Measurements from ENCODE around the gene CBLN3. TPM values are rescaled to one million over a fixed set of nuclear protein-coding genes. Genes with fewer than 3 reads are reported as not detected.

The CBLN3 gene
- total RNA-seq, 4 donors from 2014 or later, result 0.16 to 0.36 (median 0.24) TPM; not detected in 1

- Histone ChIP-seq H3K4me1 (peaks cover 12 to 27% of the 10 kb centered on the region in 2 donors), H3K4me3 (no peak overlapping the region), H3K27ac (peak overlapping the region in 2 of 4 donors; percentile 16 to 32), H3K27me3 (peaks cover 0 to 10% (median 0%) of the 10 kb centered on the region in 3 donors), H3K9me3 (no peaks in the 10 kb centered on the region), H3K36me3 (no peaks in the 10 kb centered on the region)
- in situ Hi-C loops (cut with MboI; ENCODE audit: low sequenced_read_pairs in 4 of 4) (no loop called here), intact Hi-C loops (cut with DNase I; ENCODE audit: low total_unique reads) (loop anchor here (5.0 kb wide), 1 partner anchor 35 kb away; the partner anchor contains the start of gene NFATC4)
- no peak for TF ChIP-seq POLR2A (IDR thresholded peaks at IDR 0.05)
- no peak for TF ChIP-seq CTCF (IDR thresholded peaks at IDR 0.05 in 4 of 5, conservative IDR thresholded peaks at IDR 0.05 in 1 of 5)
- DNase-seq, result no peak
- no peak for ATAC-seq
These were observed 27.4 kb downstream of the CBLN3 start for GRCh38 chr14:24401810-24402702.

- peaks cover 12 to 27% of the 10 kb centered on the region in 2 donors for H3K4me1 ChIP-seq
- no peak for DNase-seq
- peak overlapping the region in 3 of 4 donors; percentile 57 to 69 (median 60) for H3K4me3 ChIP-seq
These were observed 29.3 kb downstream of the CBLN3 start for GRCh38 chr14:24399999-24400718.

GRCh38 chr14:24399447-24399822 is 30.0 kb downstream of the CBLN3 start:
- peaks cover 0 to 10% (median 0%) of the 10 kb centered on the region in 3 donors for H3K27me3 ChIP-seq
- H3K27ac ChIP-seq, result peak overlapping the region; percentile 55 to 73 (median 70)
- H3K4me1 ChIP-seq, result peaks cover 12 to 27% of the 10 kb centered on the region in 2 donors
- peak overlapping the region; percentile 57 to 69 (median 58) for H3K4me3 ChIP-seq
- no peaks in the 10 kb centered on the region for H3K9me3 ChIP-seq
- intact Hi-C loops (cut with DNase I; ENCODE audit: low total_unique reads) (no loop called here), in situ Hi-C loops (cut with MboI; ENCODE audit: low sequenced_read_pairs in 4 of 4) (no loop called here)
- no peaks in the 10 kb centered on the region for H3K36me3 ChIP-seq
- DNase-seq (no peak), ATAC-seq (no peak)
- no peak for TF ChIP-seq POLR2A (IDR thresholded peaks at IDR 0.05)
- no peak for TF ChIP-seq CTCF (IDR thresholded peaks at IDR 0.05 in 4 of 5, conservative IDR thresholded peaks at IDR 0.05 in 1 of 5)

More at GRCh38 chr14:24399999-24400718, 29.3 kb downstream of the CBLN3 start:
- in situ Hi-C loops (cut with MboI; ENCODE audit: low sequenced_read_pairs in 4 of 4) (no loop called here), intact Hi-C loops (cut with DNase I; ENCODE audit: low total_unique reads) (loop anchor here (5.0 kb wide), 1 partner anchor 33 kb away; the partner anchor contains the start of gene NFATC4)
- peaks cover 0 to 10% (median 0%) of the 10 kb centered on the region in 3 donors for H3K27me3 ChIP-seq
- TF ChIP-seq CTCF (IDR thresholded peaks at IDR 0.05 in 4 of 5, conservative IDR thresholded peaks at IDR 0.05 in 1 of 5) (no peak), POLR2A (IDR thresholded peaks at IDR 0.05) (no peak)
- no peaks in the 10 kb centered on the region for H3K9me3 ChIP-seq
- ATAC-seq, result no peak
- peak overlapping the region; percentile 55 to 73 (median 70) for H3K27ac ChIP-seq
- no peaks in the 10 kb centered on the region for H3K36me3 ChIP-seq

GRCh38 chr14:24398653-24399446 is 30.6 kb downstream of the CBLN3 start, which contains the start of gene NYNRIN:
Gene NYNRIN, plus strand, starts transcription at chr14:24399003. Its CDS starts 244 bp downstream, at chr14:24399247.
- intact Hi-C loops (cut with DNase I; ENCODE audit: low total_unique reads) (no loop called here), in situ Hi-C loops (cut with MboI; ENCODE audit: low sequenced_read_pairs in 4 of 4) (no loop called here)
- DNase-seq (no peak), ATAC-seq (peak; percentile 50 to 68)
- H3K4me3 ChIP-seq, result peak within 1 kb of the TSS; percentile 57 to 69 (median 58)
- TF ChIP-seq POLR2A (IDR thresholded peaks at IDR 0.05) (no peak), CTCF (IDR thresholded peaks at IDR 0.05 in 4 of 5, conservative IDR thresholded peaks at IDR 0.05 in 1 of 5) (no peak)
- H3K27me3 ChIP-seq, result peaks cover 0 to 10% (median 0%) of the 10 kb centered on the region in 3 donors
- H3K27ac ChIP-seq, result peak within 1 kb of the TSS; percentile 55 to 73 (median 70)
- H3K36me3 ChIP-seq, result no peaks in the 10 kb centered on the region
- peaks cover 12 to 24% of the 10 kb centered on the region in 2 donors for H3K4me1 ChIP-seq
- H3K9me3 ChIP-seq, result no peaks in the 10 kb centered on the region

All from gastrocnemius medialis (tissue), 4 donors.